ENCODE data around the gene ZSWIM5.
"Not testable (repeated sequence)": the region's sequence is repeated elsewhere in the genome, so short reads cannot be mapped to it uniquely, and the experiment has no call there.

ZSWIM5 gene

GRCh38 chr1:45084562-45084961 lies 121.8 kb downstream of the ZSWIM5 start:
- Histone ChIP-seq H3K4me2 (ENCODE audit: low read depth, low read length) (no peak overlapping the region), H4K20me1 (ENCODE audit: insufficient read depth, low read length) (no peaks in the 10 kb centered on the region), H3F3A (ENCODE audit: insufficient read depth, low read length) (no peaks in the 10 kb centered on the region), H2AFZ (ENCODE audit: low read length) (no peak overlapping the region), H3K36me3 (replicated peaks; ENCODE audit: insufficient read depth, low read length) (no peaks in the 10 kb centered on the region), H3K4me3 (ENCODE audit: low read length) (no peak overlapping the region), H3K79me2 (ENCODE audit: low read length) (no peaks in the 10 kb centered on the region), H3K9me2 (replicated peaks; ENCODE audit: insufficient read depth, low read length) (no peaks in the 10 kb centered on the region), H3K4me1 (ENCODE audit: low read length) (peaks cover 9% of the 10 kb centered on the region; the same call in 1 of the 2 replicates), H3K9ac (ENCODE audit: low read length) (no peak overlapping the region), H3K27ac (ENCODE audit: low read length) (no peak overlapping the region), H3K27me3 (replicated peaks; ENCODE audit: insufficient read depth, low read length) (no peaks in the 10 kb centered on the region), H3K9me3 (replicated peaks; ENCODE audit: insufficient read depth, low read length) (no peaks in the 10 kb centered on the region)
- DNase-seq = no peak
- TF ChIP-seq EZH2phosphoT487 (IDR thresholded peaks at IDR 0.05; ENCODE audit: low read length) (no peak), EZH2 (optimal IDR thresholded peaks at IDR 0.05; ENCODE audit: low read depth, low read length) (no peak)

- H3K4me1 ChIP-seq (ENCODE audit: low read length) = peaks cover 19% of the 10 kb centered on the region
- H3K9me2 ChIP-seq (replicated peaks; ENCODE audit: insufficient read depth, low read length) = no peaks in the 10 kb centered on the region
- TF ChIP-seq EZH2 (optimal IDR thresholded peaks at IDR 0.05; ENCODE audit: low read depth, low read length) (no peak), EZH2phosphoT487 (IDR thresholded peaks at IDR 0.05; ENCODE audit: low read length) (no peak)
- TF ChIP-seq, protein P1, sequence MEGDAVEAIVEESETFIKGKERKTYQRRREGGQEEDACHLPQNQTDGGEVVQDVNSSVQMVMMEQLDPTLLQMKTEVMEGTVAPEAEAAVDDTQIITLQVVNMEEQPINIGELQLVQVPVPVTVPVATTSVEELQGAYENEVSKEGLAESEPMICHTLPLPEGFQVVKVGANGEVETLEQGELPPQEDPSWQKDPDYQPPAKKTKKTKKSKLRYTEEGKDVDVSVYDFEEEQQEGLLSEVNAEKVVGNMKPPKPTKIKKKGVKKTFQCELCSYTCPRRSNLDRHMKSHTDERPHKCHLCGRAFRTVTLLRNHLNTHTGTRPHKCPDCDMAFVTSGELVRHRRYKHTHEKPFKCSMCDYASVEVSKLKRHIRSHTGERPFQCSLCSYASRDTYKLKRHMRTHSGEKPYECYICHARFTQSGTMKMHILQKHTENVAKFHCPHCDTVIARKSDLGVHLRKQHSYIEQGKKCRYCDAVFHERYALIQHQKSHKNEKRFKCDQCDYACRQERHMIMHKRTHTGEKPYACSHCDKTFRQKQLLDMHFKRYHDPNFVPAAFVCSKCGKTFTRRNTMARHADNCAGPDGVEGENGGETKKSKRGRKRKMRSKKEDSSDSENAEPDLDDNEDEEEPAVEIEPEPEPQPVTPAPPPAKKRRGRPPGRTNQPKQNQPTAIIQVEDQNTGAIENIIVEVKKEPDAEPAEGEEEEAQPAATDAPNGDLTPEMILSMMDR (IDR thresholded peaks at IDR 0.05; ENCODE audit: low read length) = no peak
- no peak overlapping the region for H3K27ac ChIP-seq (ENCODE audit: low read length)
- H3K9me3 ChIP-seq (replicated peaks; ENCODE audit: insufficient read depth, low read length) = no peaks in the 10 kb centered on the region
- peak; percentile 81 for DNase-seq
- H3K36me3 ChIP-seq (replicated peaks; ENCODE audit: insufficient read depth, low read length) = no peaks in the 10 kb centered on the region
- H3K4me3 ChIP-seq (ENCODE audit: low read length) = no peak overlapping the region
- H3K27me3 ChIP-seq (replicated peaks; ENCODE audit: insufficient read depth, low read length) = no peaks in the 10 kb centered on the region
- H3K79me2 ChIP-seq (ENCODE audit: low read length) = no peaks in the 10 kb centered on the region
- no peak overlapping the region for H2AFZ ChIP-seq (ENCODE audit: low read length)
- no peak overlapping the region for H3K9ac ChIP-seq (ENCODE audit: low read length)
- H4K20me1 ChIP-seq (ENCODE audit: insufficient read depth, low read length) = no peaks in the 10 kb centered on the region
- peaks cover 4% of the 10 kb centered on the region; the same call in 1 of the 2 replicates for H3F3A ChIP-seq (ENCODE audit: insufficient read depth, low read length)
- H3K4me2 ChIP-seq (ENCODE audit: low read depth, low read length) = peak overlapping the region; percentile 38; the same call in 1 of the 2 replicates
These were observed 126.9 kb downstream of the ZSWIM5 start for GRCh38 chr1:45079533-45079932.

DNA sequence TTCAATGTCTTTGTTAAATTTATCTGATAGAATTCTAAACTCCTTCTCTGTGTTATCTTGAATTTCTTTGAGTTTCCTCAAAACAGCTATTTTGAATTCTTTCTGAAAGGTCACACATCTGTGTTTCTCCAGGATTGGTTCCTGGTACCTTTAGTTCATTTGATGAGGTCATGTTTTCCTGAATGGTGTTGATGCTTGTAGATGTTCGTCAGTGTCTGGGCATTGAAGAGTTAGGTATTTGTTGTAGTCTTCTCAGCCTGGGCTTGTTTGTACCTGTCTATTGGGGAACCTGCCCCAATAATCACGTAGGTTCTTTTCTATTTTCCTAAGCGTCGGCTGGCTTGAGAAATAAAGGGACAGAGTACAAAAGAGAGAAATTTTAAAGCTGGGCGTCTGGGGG lies 129.4 kb downstream of the ZSWIM5 start:
- H3K4me3 ChIP-seq (ENCODE audit: low read length); H3K27me3 ChIP-seq (replicated peaks; ENCODE audit: insufficient read depth, low read length); H4K20me1 ChIP-seq (ENCODE audit: insufficient read depth, low read length); H3F3A ChIP-seq (ENCODE audit: insufficient read depth, low read length); H2AFZ ChIP-seq (ENCODE audit: low read length); H3K79me2 ChIP-seq (ENCODE audit: low read length); H3K36me3 ChIP-seq (replicated peaks; ENCODE audit: insufficient read depth, low read length); DNase-seq; H3K4me2 ChIP-seq (ENCODE audit: low read depth, low read length); H3K9ac ChIP-seq (ENCODE audit: low read length); H3K9me3 ChIP-seq (replicated peaks; ENCODE audit: insufficient read depth, low read length); H3K9me2 ChIP-seq (replicated peaks; ENCODE audit: insufficient read depth, low read length); H3K27ac ChIP-seq (ENCODE audit: low read length): not testable (repeated sequence)
- peaks cover 19% of the 10 kb centered on the region for H3K4me1 ChIP-seq (ENCODE audit: low read length)

DNA sequence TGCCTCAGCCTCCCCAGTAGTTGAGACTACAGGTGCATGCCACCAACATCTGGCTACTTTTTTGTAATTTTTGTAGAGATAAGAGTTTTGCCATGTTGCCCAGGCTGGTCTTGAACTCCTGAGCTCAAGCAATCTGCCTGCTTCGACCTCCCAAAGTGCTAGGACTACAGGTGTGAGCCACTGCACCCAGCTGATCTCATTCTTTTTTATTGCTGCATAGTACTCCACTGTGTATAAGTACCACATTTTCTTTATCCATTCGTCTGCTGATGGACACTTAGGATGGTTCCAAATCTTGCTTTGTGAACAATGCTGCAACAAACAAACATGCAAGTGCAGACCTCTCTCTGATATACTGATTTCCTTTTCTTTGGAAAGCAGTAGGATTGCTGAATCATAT lies 134.8 kb downstream of the ZSWIM5 start:
- H3K36me3 ChIP-seq (replicated peaks; ENCODE audit: insufficient read depth, low read length) = no peaks in the 10 kb centered on the region
- H3K9me2 ChIP-seq (replicated peaks; ENCODE audit: insufficient read depth, low read length) = no peaks in the 10 kb centered on the region
- TF ChIP-seq EZH2 (optimal IDR thresholded peaks at IDR 0.05; ENCODE audit: low read depth, low read length) (no peak), EZH2phosphoT487 (IDR thresholded peaks at IDR 0.05; ENCODE audit: low read length) (no peak)
- TF ChIP-seq, protein P1 (IDR thresholded peaks at IDR 0.05; ENCODE audit: low read length) = no peak
- no peaks in the 10 kb centered on the region for H4K20me1 ChIP-seq (ENCODE audit: insufficient read depth, low read length)
- no peak overlapping the region for H2AFZ ChIP-seq (ENCODE audit: low read length)
- H3K9ac ChIP-seq (ENCODE audit: low read length) = no peak overlapping the region
- H3K4me3 ChIP-seq (ENCODE audit: low read length) = no peak overlapping the region
- H3K27me3 ChIP-seq (replicated peaks; ENCODE audit: insufficient read depth, low read length) = no peaks in the 10 kb centered on the region
- no peaks in the 10 kb centered on the region for H3K9me3 ChIP-seq (replicated peaks; ENCODE audit: insufficient read depth, low read length)
- H3K4me2 ChIP-seq (ENCODE audit: low read depth, low read length) = no peak overlapping the region
- H3K4me1 ChIP-seq (ENCODE audit: low read length) = no peaks in the 10 kb centered on the region
- DNase-seq = no peak
- H3K79me2 ChIP-seq (ENCODE audit: low read length) = no peaks in the 10 kb centered on the region
- H3K27ac ChIP-seq (ENCODE audit: low read length) = no peak overlapping the region
- no peaks in the 10 kb centered on the region for H3F3A ChIP-seq (ENCODE audit: insufficient read depth, low read length)
